ENCODE results near the gene MEF2B. TPM values are rescaled to one million over a fixed set of nuclear protein-coding genes. Genes with fewer than 3 reads are reported as not detected.
"Not testable (repeated sequence)": the region's sequence is repeated elsewhere in the genome, so short reads cannot be mapped to it uniquely, and the experiment has no call there.

The MEF2B gene
- total RNA-seq, 1 donor from 2014 or later: not detected

GRCh38 chr19:19160461-19161035, 9.5 kb downstream of the MEF2B start:
- FAIRE-seq (no peak), DNase-seq (ENCODE audit: low spot score in 2 of 2) (no peak)

GRCh38 chr19:19159534-19159933, 10.5 kb downstream of the MEF2B start:
- no peak for DNase-seq (ENCODE audit: low spot score in 2 of 2)
- no peak for FAIRE-seq

- DNase-seq (ENCODE audit: low spot score in 2 of 2): no peak
- FAIRE-seq: no peak
Measured at GRCh38 chr19:19157808-19158207, 12.3 kb downstream of the MEF2B start.

- FAIRE-seq (no peak), DNase-seq (ENCODE audit: low spot score in 2 of 2) (no peak)
Measured at GRCh38 chr19:19155495-19156219, 14.4 kb downstream of the MEF2B start.

GRCh38 chr19:19154768-19155494, 15.1 kb downstream of the MEF2B start:
- FAIRE-seq (no peak), DNase-seq (ENCODE audit: low spot score in 2 of 2) (no peak)

GRCh38 chr19:19152668-19153384, 17.2 kb downstream of the MEF2B start:
- FAIRE-seq (no peak), DNase-seq (ENCODE audit: low spot score in 2 of 2) (no peak)

GRCh38 chr19:19151418-19151817, 18.6 kb downstream of the MEF2B start:
- FAIRE-seq (no peak), DNase-seq (ENCODE audit: low spot score in 2 of 2) (no peak)

GRCh38 chr19:19149435-19149834, 20.6 kb downstream of the MEF2B start:
- DNase-seq (ENCODE audit: low spot score in 2 of 2): no peak
- FAIRE-seq: no peak

GRCh38 chr19:19148504-19148903, 21.6 kb downstream of the MEF2B start:
- FAIRE-seq; DNase-seq (ENCODE audit: low spot score in 2 of 2): not testable (repeated sequence)

GRCh38 chr19:19147344-19147743, 22.7 kb downstream of the MEF2B start:
- no peak for FAIRE-seq
- no peak for DNase-seq (ENCODE audit: low spot score in 2 of 2)

GRCh38 chr19:19146865-19147264, 23.2 kb downstream of the MEF2B start:
- FAIRE-seq: no peak
- DNase-seq (ENCODE audit: low spot score in 2 of 2): no peak

GRCh38 chr19:19145684-19146608, 24.1 kb downstream of the MEF2B start:
- DNase-seq (ENCODE audit: low spot score in 2 of 2) (peak; percentile 76 to 86), FAIRE-seq (no peak)

- no peak for FAIRE-seq
- DNase-seq (ENCODE audit: low spot score in 2 of 2): no peak
Measured at GRCh38 chr19:19145281-19145680, 24.8 kb downstream of the MEF2B start.

GRCh38 chr19:19142347-19142746, 27.7 kb downstream of the MEF2B start:
- FAIRE-seq: no peak
- no peak for DNase-seq (ENCODE audit: low spot score in 2 of 2)

GRCh38 chr19:19140476-19140875, 29.6 kb downstream of the MEF2B start:
- DNase-seq (ENCODE audit: low spot score in 2 of 2): no peak
- no peak for FAIRE-seq

GRCh38 chr19:19139876-19140229, 30.2 kb downstream of the MEF2B start:
- DNase-seq (ENCODE audit: low spot score in 2 of 2): no peak
- FAIRE-seq: no peak

- FAIRE-seq (peak; percentile 60), DNase-seq (ENCODE audit: low spot score in 2 of 2) (peak; percentile 97 to 98)
Measured at GRCh38 chr19:19138109-19138981, 31.7 kb downstream of the MEF2B start, which contains the start of gene TMEM161A. Gene TMEM161A, minus strand, starts transcription at chr19:19138478. Its CDS starts 50 bp downstream, at chr19:19138428.

GRCh38 chr19:19137556-19138108, 32.4 kb downstream of the MEF2B start:
- no peak for DNase-seq (ENCODE audit: low spot score in 2 of 2)

More at GRCh38 chr19:19137556-19138108, 32.4 kb downstream of the MEF2B start:
- no peak for FAIRE-seq

Data from frontal cortex (tissue), 4 donors.